Adrenal gland (tissue), 12 donors: Measurements from ENCODE around the gene POLK. TPM values are rescaled to one million over a fixed set of nuclear protein-coding genes. Genes with fewer than 3 reads are reported as not detected.

Experiments used
- DNase-seq, 7 donors: peaks; one replicate each; pipeline ENCODE4 v3.0.0-alpha.2; 2019 to 2020
- H3K27ac ChIP-seq, 5 donors: fragments of 200-600 bp; sonication (generic) in 4 of 5; 1 replicate in 3 of 5; 2 replicates in 2 of 5; pipeline versions ENCODE4 v1.5.1 to v1.8.0; 2016 to 2020; ENCODE audit warnings: mild to moderate bottlenecking in 1 of 5
- H3K27me3 ChIP-seq: fragments of 200-600 bp; 2 replicates; pipeline ENCODE4 v1.8.0; 2021
- H3K36me3 ChIP-seq, 2 donors: fragments of 200-600 bp; replicated peaks in 1 of 2; 1 replicate in 1 of 2; 2 replicates in 1 of 2; pipeline versions ENCODE4 v1.5.1 to v1.8.0; 2018 to 2022
- H3K4me1 ChIP-seq, 2 donors: fragments of 200-600 bp; replicated peaks in 1 of 2; 1 replicate in 1 of 2; 2 replicates in 1 of 2; pipeline versions ENCODE4 v1.5.1 to v1.8.0; 2018 to 2021
- H3K4me3 ChIP-seq, 4 donors: fragments of 200-600 bp; sonication (generic) in 3 of 4; one replicate each; pipeline ENCODE4 v1.5.1; 2016 to 2018
- H3K9me3 ChIP-seq, 3 donors: fragments of 200-600 bp; sonication (generic) in 1 of 3; replicated peaks in 1 of 3; 1 replicate in 2 of 3; 2 replicates in 1 of 3; pipeline versions ENCODE4 v1.5.1 to v1.8.0; 2016 to 2021
- POLR2A ChIP-seq, 2 donors: fragments of 450-650 bp; IDR thresholded peaks; one replicate each; pipeline ENCODE4 v1.6.1; 2017; ENCODE audit warnings: antibody characterized with exemption in 2 of 2, mild to moderate bottlenecking in 2 of 2, moderate library complexity in 1 of 2
- WGBS, 4 donors: extraction: QIAGEN DNeasy Blood & Tissue Kit in 2 of 4; methylation state at CpG; one replicate each; pipeline versions ENCODE4 v1.1.5 to v1.1.7; 2013 to 2017; 5-methylcytosine and 5-hydroxymethylcytosine counted together
- intact Hi-C, 2 donors: fragments of 100-400 bp; cut with DNase I; formaldehyde crosslinking; loops; one replicate each; pipeline versions ENCODE4 v1.14.1 to v1.15.0; 2022 to 2023
- polyA plus RNA-seq, 3 donors: library from polyadenylated mRNA; stranded (reverse); fragments of 200-250 nt in 2 of 3; fragments of 350-450 nt in 1 of 3; fragmentation: Illumina TruSeq in 1 of 3; extraction: RNeasy Lipid Tissue Mini Kit (QIAGEN cat#74804) in 1 of 3; gene quantifications; one replicate each; pipeline ENCODE4 v1.2.3, GENCODE V29; 2013 to 2014
- total RNA-seq, 9 donors: library from RNA; depleted of rRNA in 4 of 9; stranded (reverse); fragments of >200 nt in 4 of 9; fragments of 120-200 nt in 1 of 9; fragmentation: NEBNext Ultra II Directional in 1 of 9; extraction: Animal tissue kit (Norgen Biotek cat#: 25700) in 1 of 9; gene quantifications; one replicate each; pipeline versions ENCODE4 v1.1.0 to v1.2.4, GENCODE V29; 2013 to 2023
- TF ChIP-seq, protein P1 (sequence below), 6 experiments: fragments of 450-650 bp in 4 of 6; fragments of 200-600 bp in 2 of 6; sonication (generic) in 1 of 6; IDR thresholded peaks; 1 replicate in 5 of 6; 2 replicates in 1 of 6; pipeline versions ENCODE4 v1.5.1 to v1.8.0; 2016 to 2021; ENCODE audit warnings: antibody characterized with exemption in 6 of 6, mild to moderate bottlenecking in 2 of 6, moderate library complexity in 1 of 6
- donor health status: healthy with polysubstance abuse.
- donor health status: Bipolar disorder and iron deficiency.
- donor health status: DM: yes; HTN: yes; CAD: no.
- donor health status: DM: no; HTN: no; CAD: no.
- donor health status: DM: no; HTN: no; CAD: no.
- donor health status: DM: yes; HTN: yes; CAD: no.

The POLK gene
- total and polyA plus RNA-seq, 12 donors = 6.9 to 63.6 (median 36.5) TPM

DNA sequence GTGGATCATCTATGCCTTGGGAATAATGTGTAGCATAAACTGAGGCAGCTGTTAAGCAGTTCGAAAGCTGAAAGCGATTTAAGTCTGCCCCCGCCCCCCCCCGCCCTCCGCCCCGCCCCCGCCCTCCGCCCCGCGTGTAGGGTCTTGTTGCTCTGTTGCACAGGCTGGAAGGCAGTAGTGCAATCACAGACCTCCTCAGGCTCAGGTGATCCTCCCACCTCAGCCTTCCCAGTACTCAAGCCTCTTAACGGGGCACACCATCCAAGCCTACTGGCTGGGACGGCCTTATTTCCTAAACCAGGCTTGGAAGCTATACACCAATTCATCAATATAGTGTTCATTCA is 100.5 kb downstream of the POLK start:
- H3K4me3 ChIP-seq = peak overlapping the region in 1 of 4 donors; percentile 70
- H3K27me3 ChIP-seq = no peaks in the 10 kb centered on the region
- WGBS, 4 donors = 19 to 34% (median 24%) methylated on average over 6 to 12 of the region's 12 CpGs
- intact Hi-C loops = no loop called here
- peak overlapping the region in 1 of 5 donors; percentile 46 for H3K27ac ChIP-seq
- no peaks in the 10 kb centered on the region for H3K9me3 ChIP-seq
- DNase-seq = no peak
- H3K4me1 ChIP-seq = peaks cover 0 to 5% of the 10 kb centered on the region in 2 donors
- TF ChIP-seq, protein P1, sequence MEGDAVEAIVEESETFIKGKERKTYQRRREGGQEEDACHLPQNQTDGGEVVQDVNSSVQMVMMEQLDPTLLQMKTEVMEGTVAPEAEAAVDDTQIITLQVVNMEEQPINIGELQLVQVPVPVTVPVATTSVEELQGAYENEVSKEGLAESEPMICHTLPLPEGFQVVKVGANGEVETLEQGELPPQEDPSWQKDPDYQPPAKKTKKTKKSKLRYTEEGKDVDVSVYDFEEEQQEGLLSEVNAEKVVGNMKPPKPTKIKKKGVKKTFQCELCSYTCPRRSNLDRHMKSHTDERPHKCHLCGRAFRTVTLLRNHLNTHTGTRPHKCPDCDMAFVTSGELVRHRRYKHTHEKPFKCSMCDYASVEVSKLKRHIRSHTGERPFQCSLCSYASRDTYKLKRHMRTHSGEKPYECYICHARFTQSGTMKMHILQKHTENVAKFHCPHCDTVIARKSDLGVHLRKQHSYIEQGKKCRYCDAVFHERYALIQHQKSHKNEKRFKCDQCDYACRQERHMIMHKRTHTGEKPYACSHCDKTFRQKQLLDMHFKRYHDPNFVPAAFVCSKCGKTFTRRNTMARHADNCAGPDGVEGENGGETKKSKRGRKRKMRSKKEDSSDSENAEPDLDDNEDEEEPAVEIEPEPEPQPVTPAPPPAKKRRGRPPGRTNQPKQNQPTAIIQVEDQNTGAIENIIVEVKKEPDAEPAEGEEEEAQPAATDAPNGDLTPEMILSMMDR (IDR thresholded peaks at IDR 0.05) = no peak
- TF ChIP-seq POLR2A (IDR thresholded peaks at IDR 0.05) = no peak
- no peaks in the 10 kb centered on the region for H3K36me3 ChIP-seq

DNA sequence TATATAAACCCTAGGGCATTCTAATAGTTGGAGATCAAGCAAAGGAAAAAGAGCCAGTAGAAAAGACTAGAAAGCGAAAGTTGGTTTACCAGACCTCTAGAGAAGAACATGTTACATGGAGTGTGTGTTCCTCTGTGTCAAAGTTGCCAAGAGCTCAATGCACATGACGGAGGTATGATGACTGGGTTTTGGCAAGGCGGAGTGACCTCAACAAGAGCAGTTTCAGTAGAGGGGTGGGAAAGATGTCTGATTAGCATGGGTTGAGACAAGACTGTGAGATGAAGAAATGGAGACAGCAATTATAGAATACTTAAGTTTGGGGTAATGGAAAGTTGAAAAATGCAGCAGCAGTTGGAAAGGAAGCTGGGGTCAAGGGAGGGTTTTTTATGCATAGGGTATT is 101.2 kb downstream of the POLK start:
- Histone ChIP-seq H3K4me3 (no peak overlapping the region), H3K9me3 (no peaks in the 10 kb centered on the region), H3K36me3 (no peaks in the 10 kb centered on the region), H3K4me1 (peaks cover 0 to 5% of the 10 kb centered on the region in 2 donors), H3K27me3 (no peaks in the 10 kb centered on the region), H3K27ac (no peak overlapping the region)
- intact Hi-C loops = no loop called here
- WGBS, 4 donors = 96 to 98% (median 97%) methylated on average over 3 of the region's 3 CpGs
- no peak for DNase-seq
- no peak for TF ChIP-seq POLR2A (IDR thresholded peaks at IDR 0.05)
- TF ChIP-seq, protein P1 (IDR thresholded peaks at IDR 0.05) = no peak

DNA sequence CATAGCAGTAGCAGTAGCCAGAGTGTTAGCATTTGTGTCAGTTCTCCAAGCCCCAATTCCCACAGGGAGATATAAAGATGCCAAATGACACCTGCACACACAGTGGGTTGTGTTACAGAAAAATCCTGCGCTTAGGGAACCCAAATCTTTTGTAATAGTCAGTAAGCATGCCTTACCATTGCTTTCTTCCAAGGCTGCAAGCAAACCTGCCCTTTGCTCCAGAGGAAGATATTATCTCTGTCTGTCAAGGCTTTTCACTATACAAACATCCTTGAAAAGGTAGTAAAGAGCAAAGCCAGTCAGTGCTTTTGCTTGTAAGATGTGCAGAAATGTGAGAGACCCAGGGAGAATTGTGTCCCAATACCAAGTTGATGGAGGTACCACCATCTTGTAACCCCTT is 102.5 kb downstream of the POLK start:
- H3K27me3 ChIP-seq = no peaks in the 10 kb centered on the region

DNA sequence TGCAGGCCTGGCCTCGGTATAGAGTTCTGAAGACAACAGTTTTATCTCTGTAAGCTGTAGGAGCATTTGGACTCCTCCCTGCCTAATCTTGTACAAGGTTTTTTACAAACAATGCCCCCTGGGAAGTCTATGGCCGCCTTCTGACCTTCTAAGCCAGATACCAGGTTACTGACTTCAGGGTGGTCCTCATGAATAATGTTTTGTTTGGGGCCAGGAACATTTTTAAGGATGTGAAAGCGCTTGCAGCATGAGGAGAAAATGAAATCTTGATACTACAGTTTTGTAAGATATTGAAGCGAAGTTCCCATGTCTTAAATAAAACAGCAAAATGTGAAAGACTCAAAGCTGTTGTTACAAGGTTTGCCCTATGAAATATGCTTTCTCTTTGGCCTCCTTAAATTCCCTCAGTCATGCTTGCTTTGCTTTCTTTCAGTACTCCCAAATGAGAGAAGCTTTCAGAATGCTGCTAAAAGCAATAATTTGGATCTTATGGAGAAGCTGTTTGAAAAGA is 104.7 kb downstream of the POLK start:
- no peak overlapping the region for H3K4me3 ChIP-seq
- DNase-seq = no peak
- intact Hi-C loops = no loop called here
- H3K27ac ChIP-seq = peak overlapping the region in 2 of 5 donors; percentile 6 to 20
- WGBS, 4 donors = 70 to 77% (median 75%) methylated on average over 4 of the region's 4 CpGs
- no peaks in the 10 kb centered on the region for H3K9me3 ChIP-seq
- H3K36me3 ChIP-seq = no peaks in the 10 kb centered on the region
- TF ChIP-seq, protein P1 (IDR thresholded peaks at IDR 0.05) = no peak
- TF ChIP-seq POLR2A (IDR thresholded peaks at IDR 0.05) = no peak
- H3K4me1 ChIP-seq = peaks cover 0 to 11% of the 10 kb centered on the region in 2 donors
- H3K27me3 ChIP-seq = no peaks in the 10 kb centered on the region

More for the DNA sequence above, 102.5 kb downstream of the POLK start:
- no peaks in the 10 kb centered on the region for H3K36me3 ChIP-seq
- H3K4me3 ChIP-seq = no peak overlapping the region
- intact Hi-C loops = no loop called here
- DNase-seq = no peak
- TF ChIP-seq, protein P1 (IDR thresholded peaks at IDR 0.05) = no peak
- no peak for TF ChIP-seq POLR2A (IDR thresholded peaks at IDR 0.05)
- WGBS, 4 donors = 62 to 81% (median 71%) methylated on average over 1 of the region's 1 CpG
- H3K27ac ChIP-seq = no peak overlapping the region
- peaks cover 0 to 5% of the 10 kb centered on the region in 2 donors for H3K4me1 ChIP-seq
- no peaks in the 10 kb centered on the region for H3K9me3 ChIP-seq
